HG03066 (cell line): ENCODE measurements around the gene MCC.

ENCODE experiments used
- ATAC-seq: cut with Tn5 transposase; IDR thresholded peaks from one replicate; pipeline ENCODE4 v1.9.1; 2021; ENCODE audit warnings: low read depth; ENCODE audit not compliant: unreplicated experiment

Gene MCC

GRCh38 chr5:113232221-113232620, 256.0 kb downstream of the MCC start:
- no peak for ATAC-seq

- ATAC-seq: no peak
Measured at GRCh38 chr5:113231653-113232000, 256.6 kb downstream of the MCC start.

GRCh38 chr5:113230711-113231652, 257.3 kb downstream of the MCC start:
- ATAC-seq: no peak

- no peak for ATAC-seq
Measured at GRCh38 chr5:113227798-113228197, 260.5 kb downstream of the MCC start.

GRCh38 chr5:113226116-113226736, 262.0 kb downstream of the MCC start:
- ATAC-seq: no peak

DNA sequence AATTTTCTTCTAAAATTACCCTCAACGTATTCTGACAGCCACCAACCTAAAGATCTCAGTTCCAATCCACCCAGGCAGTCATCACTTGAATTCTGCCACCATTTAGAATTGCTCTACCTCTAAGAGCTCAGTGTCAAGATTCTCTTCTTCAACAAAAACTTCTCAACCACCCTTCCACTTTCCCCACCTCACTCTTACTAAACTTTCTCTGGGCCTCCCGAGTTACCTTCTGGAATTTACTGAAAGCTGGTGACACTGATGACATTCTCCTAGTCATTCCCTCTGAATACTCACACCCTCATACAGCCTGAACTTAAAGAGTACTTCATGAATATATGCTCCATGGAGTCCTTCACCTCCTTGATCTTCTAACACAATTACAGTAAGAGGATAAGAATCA, 263.0 kb downstream of the MCC start:
- ATAC-seq: no peak

DNA sequence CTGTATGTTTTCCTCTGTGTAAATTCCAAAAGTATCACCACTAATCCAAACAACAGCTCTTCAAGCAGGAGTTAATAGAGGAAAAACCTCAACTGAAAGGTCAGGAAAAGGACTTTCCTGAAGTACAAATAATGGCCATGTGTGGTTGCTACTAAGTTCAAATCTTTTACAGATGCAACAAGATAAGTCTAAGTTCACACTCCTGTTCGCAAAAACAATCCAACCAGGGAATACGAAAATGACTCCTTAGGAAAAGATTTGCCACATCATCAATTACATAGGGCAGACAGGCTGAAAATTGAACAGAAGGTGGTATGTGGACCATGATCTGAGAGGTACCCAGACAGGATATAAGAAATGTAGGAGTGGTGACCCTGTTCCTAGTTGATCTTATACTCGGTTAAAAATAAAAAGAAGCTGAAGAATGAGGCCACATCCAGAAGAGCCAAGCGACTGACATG, 263.6 kb downstream of the MCC start:
- ATAC-seq: no peak

DNA sequence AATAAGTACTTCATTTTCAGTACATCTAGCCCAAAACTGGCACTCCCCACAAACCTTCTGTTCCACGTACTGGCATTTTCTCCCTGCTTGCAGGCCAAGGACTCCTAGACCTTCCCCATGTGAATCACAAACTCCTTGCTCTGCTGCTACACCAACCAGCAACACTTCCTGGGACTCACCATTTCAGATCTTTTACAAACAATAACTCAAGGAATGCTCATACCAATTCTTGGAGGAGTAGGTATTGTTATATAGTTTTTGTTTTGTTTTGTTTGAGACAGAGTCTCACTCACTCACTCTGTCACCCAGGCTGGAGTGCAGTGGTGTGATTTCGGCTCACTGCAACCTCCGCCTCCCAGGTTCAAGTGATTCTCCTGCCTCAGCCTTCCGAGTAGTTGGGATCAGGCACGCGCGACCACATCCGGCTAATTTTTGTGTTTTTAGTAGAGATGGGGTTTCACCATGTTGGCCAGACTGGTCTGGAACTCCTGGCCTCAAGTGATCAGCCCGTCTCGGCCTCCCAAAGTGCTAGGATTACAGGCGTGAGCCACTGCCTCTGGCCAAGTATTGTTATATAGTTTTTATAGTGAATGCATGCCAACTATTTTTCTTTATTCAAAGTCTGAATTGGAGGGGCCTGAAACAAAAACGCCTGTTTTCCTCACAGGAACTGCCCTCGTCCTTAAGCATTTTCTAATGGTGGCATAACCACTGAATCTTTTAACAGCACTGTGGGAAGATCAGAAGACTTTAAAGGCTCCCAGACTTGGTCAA, 264.2 kb downstream of the MCC start:
- ATAC-seq: no peak

GRCh38 chr5:113223315-113223714, 264.9 kb downstream of the MCC start:
- no peak for ATAC-seq

DNA sequence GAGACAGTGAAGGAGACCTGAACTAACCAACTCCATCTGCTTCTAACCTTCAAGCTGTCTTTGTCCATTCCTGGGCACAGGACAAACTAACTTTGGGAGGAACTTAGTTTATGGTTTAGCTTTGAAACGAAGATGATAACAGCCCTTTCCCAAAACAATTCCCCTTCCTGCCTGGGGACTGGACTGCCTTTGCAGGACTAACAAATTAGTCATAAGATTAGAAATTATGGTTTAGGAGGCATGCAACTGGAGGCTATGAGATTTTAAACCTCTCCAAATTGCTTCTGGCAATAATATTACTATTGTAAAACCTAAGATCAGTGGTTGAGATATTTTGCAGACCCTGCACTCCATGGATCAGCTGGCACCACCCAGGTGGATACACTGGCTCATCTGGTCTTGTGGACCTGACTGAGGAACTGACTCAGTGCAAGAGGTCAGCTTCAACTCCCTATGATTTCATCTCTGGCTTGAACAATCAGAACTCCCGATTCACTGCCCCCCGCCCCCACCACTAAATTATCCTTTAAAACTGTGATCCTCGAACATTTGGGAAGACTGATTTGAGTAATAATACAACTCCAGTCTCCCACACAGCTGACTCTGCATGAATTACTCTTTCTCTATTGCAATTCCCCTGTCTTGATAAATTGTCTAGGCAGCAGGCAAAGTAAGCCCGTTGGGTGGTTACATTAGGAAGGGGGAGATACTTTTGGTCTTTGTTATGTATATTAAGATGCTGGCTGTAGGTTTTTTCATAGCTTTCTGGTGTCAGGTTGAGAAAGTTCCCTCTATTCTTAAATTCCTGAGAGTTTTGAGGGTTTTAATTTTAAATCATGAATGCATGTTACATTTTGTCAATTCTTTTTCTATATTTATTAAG, 266.7 kb downstream of the MCC start:
- ATAC-seq: no peak

- no peak for ATAC-seq
Measured at GRCh38 chr5:113219695-113220094, 268.6 kb downstream of the MCC start.

DNA sequence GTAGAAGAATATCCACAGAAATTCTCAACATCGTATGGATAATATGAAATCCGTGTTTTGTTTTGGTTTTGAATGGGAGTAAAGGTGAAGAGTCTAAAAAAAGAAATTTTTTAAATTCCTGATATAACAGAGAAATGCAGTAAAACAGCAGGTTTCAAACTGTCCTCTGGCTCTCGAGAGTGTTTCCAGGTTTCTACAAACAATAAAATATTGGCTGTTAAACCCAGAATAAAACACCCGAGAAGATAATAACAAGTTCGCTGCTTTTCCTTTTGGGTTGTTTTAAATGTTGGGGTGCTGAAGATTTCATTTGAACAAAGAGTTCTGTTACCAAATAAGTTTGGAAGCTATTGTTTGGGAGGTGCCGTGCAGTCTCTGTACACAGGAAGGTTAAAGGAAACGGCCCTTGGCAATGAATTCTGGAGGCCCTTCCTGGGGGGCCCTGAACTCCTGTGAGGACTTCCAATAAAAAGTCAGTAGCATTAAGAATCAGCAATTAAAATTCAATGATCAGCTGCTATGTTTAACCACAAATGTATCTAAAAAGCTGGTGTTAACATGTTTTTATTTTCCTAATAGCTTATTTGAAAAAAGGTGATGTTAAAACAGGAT, 269.2 kb downstream of the MCC start:
- no peak for ATAC-seq

- ATAC-seq: no peak
Measured at GRCh38 chr5:113218200-113218599, 270.1 kb downstream of the MCC start.

DNA sequence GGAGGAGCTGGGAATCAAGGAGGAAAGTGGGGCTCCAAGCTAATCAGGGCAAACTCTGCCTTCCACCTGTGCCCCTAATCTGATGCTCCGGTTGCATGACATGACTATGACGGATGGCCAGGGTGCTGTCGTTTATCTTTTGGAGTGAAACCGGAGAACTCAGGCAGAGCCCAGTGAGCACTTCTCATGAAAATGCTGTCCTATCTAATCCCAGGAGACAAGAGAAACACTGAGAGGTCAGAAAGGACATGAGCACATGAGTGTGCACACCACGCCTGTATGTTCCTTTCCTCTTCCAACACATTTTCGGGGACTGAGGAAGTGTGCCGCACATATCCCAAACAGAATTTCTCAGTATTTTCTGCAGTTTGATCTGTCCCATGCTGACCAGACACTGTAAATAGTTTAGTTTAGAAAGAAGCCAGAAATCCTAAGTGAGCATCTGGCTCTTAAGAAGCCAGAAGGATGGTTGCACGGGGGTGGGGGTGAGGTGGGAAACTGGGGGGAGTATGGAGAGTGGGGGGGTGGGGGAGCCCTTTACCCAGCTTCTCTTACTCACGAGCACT, 270.6 kb downstream of the MCC start:
- ATAC-seq: no peak

- no peak for ATAC-seq
Measured at GRCh38 chr5:113216545-113216944, 271.7 kb downstream of the MCC start.

GRCh38 chr5:113215401-113216060, 272.7 kb downstream of the MCC start:
- ATAC-seq: no peak

DNA sequence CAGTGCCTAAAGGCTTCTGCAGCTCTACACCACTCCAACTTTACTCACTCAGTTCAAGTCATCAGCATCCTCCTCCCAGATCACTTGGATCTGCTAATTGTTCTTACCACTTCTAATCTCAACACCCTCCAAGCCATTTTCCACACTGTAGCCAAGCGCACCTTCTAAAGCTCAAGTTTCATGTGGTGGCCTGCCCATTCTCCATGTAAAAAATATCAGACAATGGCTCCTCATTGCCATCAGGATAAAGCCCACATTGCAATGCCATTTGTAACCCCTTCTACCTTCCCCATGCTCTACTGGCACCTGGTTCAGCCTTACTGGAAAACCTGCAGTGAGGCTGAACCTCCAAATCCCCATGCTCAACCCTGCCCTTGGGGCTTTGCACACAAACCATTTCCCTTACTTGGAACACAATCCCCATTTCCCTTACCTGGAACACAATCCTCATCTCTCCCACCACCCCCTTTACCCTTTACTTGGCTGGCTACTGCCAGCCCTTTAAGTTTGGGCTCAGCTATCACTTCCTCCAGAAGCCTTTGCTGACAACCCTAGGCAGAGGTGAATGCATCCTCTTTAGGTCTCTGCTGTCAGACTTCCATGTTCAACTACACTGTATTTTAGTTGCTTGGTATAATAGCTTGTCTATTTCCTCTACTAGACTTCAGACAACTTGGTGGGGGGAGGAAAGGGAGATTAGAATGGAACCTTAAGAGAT, 273.5 kb downstream of the MCC start:
- no peak for ATAC-seq
